ENCODE data around the gene ZFP64.

DNA sequence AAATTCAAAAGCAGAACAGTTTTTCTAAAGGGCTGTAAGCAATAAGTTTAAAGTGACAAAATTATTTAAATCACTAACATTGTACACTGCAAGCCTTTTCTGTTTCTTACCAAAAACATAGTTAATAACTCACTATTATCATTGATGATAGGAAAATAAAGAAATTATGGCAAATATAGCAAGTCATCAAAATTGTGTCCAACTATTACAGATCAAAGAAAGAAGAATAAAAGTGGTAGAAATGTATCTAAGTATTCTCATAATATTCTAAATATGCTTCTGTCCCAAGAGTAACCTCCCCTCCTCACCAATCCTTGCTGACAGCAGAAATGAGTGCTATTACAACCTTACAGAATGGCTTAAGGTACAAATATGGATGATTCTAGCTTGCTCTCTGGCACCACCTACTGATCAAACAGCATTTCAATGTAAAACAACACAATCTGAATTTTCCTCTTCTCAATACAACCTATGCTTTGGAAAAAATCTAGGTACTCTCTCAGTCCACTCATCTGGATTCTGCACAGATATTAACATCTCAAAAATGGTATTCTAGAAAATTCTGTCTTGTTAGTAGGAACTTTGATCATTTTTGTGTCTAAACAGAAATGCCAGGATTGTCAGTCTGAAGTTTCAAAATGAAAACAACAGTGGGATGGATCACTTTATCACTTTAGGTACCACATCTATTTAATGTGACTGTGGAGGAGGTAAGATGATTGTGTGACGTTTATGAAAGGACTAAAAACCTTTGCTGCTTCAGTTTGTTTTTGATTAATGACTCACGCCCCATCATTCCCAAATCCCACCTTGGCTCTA is 40.9 kb downstream of the ZFP64 start:
- TF ChIP-seq CTBP1 (IDR thresholded peaks at IDR 0.05; ENCODE audit: borderline replicate concordance) (no peak), SP1 (IDR thresholded peaks at IDR 0.05) (no peak), FOXK2 (IDR thresholded peaks at IDR 0.05) (no peak), TARDBP (IDR thresholded peaks at IDR 0.05) (no peak), BHLHE40 (IDR thresholded peaks at IDR 0.05; ENCODE audit: borderline replicate concordance) (no peak), HDGF (IDR thresholded peaks at IDR 0.05; ENCODE audit: borderline replicate concordance) (no peak), FOXM1 (IDR thresholded peaks at IDR 0.05; ENCODE audit: borderline replicate concordance) (no peak), FOXA1 (IDR thresholded peaks at IDR 0.05) (no peak), ELF4 (IDR thresholded peaks at IDR 0.05) (no peak), ZNF384 (IDR thresholded peaks at IDR 0.05) (no peak), ARNT (IDR thresholded peaks at IDR 0.05) (no peak)
- TF ChIP-seq, protein P1, sequence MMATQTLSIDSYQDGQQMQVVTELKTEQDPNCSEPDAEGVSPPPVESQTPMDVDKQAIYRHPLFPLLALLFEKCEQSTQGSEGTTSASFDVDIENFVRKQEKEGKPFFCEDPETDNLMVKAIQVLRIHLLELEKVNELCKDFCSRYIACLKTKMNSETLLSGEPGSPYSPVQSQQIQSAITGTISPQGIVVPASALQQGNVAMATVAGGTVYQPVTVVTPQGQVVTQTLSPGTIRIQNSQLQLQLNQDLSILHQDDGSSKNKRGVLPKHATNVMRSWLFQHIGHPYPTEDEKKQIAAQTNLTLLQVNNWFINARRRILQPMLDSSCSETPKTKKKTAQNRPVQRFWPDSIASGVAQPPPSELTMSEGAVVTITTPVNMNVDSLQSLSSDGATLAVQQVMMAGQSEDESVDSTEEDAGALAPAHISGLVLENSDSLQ (IDR thresholded peaks at IDR 0.05), result no peak
